Measurements from ENCODE around the gene TXK. TPM values are rescaled to one million over a fixed set of nuclear protein-coding genes. Genes with fewer than 3 reads are reported as not detected.

Gene TXK
- total and polyA plus RNA-seq, 3 donors from 2014 or later, result 3.1 to 5.9 (median 3.6) TPM

DNA sequence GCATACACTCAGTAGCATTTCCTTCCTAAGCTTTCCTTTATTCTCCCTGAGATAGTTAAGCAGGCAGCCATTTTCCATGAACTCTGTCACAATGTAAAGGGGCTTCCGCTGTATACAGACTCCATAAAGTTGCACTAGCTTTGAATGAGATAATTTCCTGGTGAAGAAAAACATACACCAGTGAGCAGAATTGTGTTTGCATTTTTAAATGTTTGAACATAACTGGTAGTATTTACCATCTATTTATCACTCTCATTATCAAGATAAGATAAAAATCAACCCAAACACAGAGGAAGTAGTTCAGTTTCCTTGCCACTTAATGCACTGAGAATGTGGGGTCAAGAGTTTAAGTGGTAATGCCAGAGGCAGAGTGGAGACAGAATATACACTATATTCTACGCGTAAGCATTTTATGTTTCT is 54.1 kb downstream of the TXK start:
- H3K27me3 ChIP-seq, result no peaks in the 10 kb centered on the region
- WGBS, 2 donors, result 88 to 92% methylated on average over 3 of the region's 3 CpGs
- no peak for DNase-seq
- no peak for TF ChIP-seq POLR2A (IDR thresholded peaks at IDR 0.05)
- TF ChIP-seq, protein P1, sequence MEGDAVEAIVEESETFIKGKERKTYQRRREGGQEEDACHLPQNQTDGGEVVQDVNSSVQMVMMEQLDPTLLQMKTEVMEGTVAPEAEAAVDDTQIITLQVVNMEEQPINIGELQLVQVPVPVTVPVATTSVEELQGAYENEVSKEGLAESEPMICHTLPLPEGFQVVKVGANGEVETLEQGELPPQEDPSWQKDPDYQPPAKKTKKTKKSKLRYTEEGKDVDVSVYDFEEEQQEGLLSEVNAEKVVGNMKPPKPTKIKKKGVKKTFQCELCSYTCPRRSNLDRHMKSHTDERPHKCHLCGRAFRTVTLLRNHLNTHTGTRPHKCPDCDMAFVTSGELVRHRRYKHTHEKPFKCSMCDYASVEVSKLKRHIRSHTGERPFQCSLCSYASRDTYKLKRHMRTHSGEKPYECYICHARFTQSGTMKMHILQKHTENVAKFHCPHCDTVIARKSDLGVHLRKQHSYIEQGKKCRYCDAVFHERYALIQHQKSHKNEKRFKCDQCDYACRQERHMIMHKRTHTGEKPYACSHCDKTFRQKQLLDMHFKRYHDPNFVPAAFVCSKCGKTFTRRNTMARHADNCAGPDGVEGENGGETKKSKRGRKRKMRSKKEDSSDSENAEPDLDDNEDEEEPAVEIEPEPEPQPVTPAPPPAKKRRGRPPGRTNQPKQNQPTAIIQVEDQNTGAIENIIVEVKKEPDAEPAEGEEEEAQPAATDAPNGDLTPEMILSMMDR (IDR thresholded peaks at IDR 0.05), result no peak
- H3K4me1 ChIP-seq, result no peaks in the 10 kb centered on the region
- H3K9me3 ChIP-seq, result no peaks in the 10 kb centered on the region
- intact Hi-C loops (cut with DNase I; ENCODE audit: low total_unique reads), result no loop called here
- no peak overlapping the region for H3K27ac ChIP-seq
- no peak overlapping the region for H3K4me3 ChIP-seq
- H3K36me3 ChIP-seq (ENCODE audit: low read depth, missing control alignments), result no peaks in the 10 kb centered on the region

DNA sequence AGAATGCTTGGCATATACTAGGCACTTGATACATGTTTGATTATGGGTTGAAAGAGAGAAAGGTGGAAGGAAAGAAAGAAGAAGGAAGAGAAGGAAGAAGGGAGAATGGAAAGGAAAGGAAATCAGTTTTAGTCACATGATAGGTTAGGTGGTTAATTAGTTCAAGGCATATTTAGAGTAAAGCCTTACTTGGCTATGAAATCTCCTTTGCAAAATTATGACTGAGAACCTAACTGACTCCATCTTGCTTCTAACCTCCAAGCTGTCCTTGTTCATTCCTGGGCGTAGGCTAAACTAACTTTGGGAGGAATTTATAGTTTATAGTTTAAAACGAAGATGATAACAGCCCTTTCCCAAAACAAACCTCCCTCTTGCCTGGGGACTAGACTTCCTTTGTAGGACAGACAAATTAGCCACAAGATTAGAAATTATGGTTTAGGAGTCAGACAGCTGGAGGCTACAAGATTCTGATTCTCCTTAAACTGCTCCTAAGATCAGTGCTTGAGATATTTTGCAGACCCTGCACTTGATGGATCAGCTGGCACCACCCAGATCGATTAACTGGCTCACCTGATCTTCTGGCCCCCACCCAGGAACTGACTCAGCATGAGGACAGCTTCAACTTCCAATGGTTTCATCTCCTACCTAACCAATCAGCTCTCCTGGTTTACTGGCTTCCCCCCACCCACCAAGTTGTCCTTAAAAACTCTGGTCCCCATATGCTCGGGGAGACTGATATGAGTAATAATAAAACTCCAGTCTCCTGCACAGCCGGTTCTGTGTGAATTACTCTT is 55.0 kb downstream of the TXK start:
- H3K27ac ChIP-seq, result no peak overlapping the region
- intact Hi-C loops (cut with DNase I; ENCODE audit: low total_unique reads), result no loop called here
- no peak overlapping the region for H3K4me3 ChIP-seq
- H3K36me3 ChIP-seq (ENCODE audit: low read depth, missing control alignments), result no peaks in the 10 kb centered on the region
- no peaks in the 10 kb centered on the region for H3K4me1 ChIP-seq
- H3K27me3 ChIP-seq, result no peaks in the 10 kb centered on the region
- no peak for DNase-seq
- H3K9me3 ChIP-seq, result no peaks in the 10 kb centered on the region
- 54 to 56% methylated on average over 5 of the region's 5 CpGs for WGBS, 2 donors
- no peak for TF ChIP-seq POLR2A (IDR thresholded peaks at IDR 0.05)
- TF ChIP-seq, protein P1 (IDR thresholded peaks at IDR 0.05), result no peak

DNA sequence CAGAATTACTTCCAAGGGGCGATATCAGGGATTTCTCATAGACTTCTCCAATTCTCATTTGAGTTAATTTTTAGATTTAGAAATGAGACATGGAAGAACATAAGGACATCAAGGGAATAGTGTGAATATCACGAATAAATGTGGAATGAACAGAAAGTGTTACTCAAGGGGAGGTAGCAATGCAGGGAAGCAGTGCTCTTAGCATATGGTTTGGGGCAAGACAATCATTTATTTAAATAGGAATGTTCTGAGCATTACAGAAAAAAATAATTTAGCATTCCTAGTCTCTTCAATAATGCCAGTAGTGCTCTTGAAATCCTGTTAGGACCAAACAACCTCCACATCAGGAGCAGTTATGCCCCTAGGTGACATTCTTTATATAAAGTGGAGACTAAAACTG is 55.6 kb downstream of the TXK start:
- intact Hi-C loops (cut with DNase I; ENCODE audit: low total_unique reads), result no loop called here
- no peaks in the 10 kb centered on the region for H3K36me3 ChIP-seq (ENCODE audit: low read depth, missing control alignments)
- no peaks in the 10 kb centered on the region for H3K27me3 ChIP-seq
- TF ChIP-seq, protein P1 (IDR thresholded peaks at IDR 0.05), result no peak
- no peak for TF ChIP-seq POLR2A (IDR thresholded peaks at IDR 0.05)
- DNase-seq, result no peak
- H3K4me1 ChIP-seq, result no peaks in the 10 kb centered on the region
- H3K4me3 ChIP-seq, result no peak overlapping the region
- 59 to 92% methylated on average over 2 of the region's 2 CpGs for WGBS, 2 donors
- no peaks in the 10 kb centered on the region for H3K9me3 ChIP-seq
- H3K27ac ChIP-seq, result no peak overlapping the region

DNA sequence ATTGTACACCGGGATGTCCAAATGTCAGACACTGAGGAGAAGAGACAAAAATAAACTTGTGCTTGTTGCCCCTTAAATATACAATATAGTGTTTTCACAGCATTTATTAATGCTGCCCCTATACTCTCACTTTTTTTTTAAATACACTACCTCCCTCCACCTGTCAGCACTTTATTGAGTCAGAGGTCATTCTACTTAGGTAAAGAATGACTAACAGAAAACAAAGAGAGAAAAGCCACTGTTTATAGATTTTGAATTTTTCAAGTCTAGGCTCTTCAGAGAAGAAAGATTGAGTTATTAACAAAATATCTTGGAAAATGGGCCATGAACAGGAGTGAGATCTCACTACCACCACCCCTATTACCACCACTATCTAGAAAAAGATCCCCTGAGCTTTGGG is 59.4 kb downstream of the TXK start:
- Histone ChIP-seq H3K27me3 (no peaks in the 10 kb centered on the region), H3K4me1 (no peaks in the 10 kb centered on the region), H3K9me3 (no peaks in the 10 kb centered on the region), H3K36me3 (ENCODE audit: low read depth, missing control alignments) (no peaks in the 10 kb centered on the region), H3K27ac (no peak overlapping the region), H3K4me3 (no peak overlapping the region)
- WGBS, 2 donors, result 76 to 84% methylated on average over 1 of the region's 1 CpG
- TF ChIP-seq POLR2A (IDR thresholded peaks at IDR 0.05), result no peak
- TF ChIP-seq, protein P1 (IDR thresholded peaks at IDR 0.05), result no peak
- DNase-seq, result no peak
- intact Hi-C loops (cut with DNase I; ENCODE audit: low total_unique reads), result no loop called here
